ENCODE measurements around the gene PER1. TPM values are rescaled to one million over a fixed set of nuclear protein-coding genes. Genes with fewer than 3 reads are reported as not detected.

Gene PER1
- total RNA-seq, 1 experiment from 2014 or later, result 47.1 TPM

- no peak for TF ChIP-seq CTCF (conservative IDR thresholded peaks at IDR 0.05; ENCODE audit: low read depth, low read length)
- no peak for TF ChIP-seq EZH2 (IDR thresholded peaks at IDR 0.05; ENCODE audit: borderline replicate concordance, low read depth, low read length, poor library complexity, severe bottlenecking)
- intact Hi-C loops (cut with micrococcal nuclease; ENCODE audit: unreplicated experiment), result no loop called here
- ChIA-PET CTCF (no interaction called here), POLR2A (ENCODE audit: low non-redundant PET) (no interaction called here)
- peaks cover 63% of the 10 kb centered on the region for H3K36me3 ChIP-seq (ENCODE audit: insufficient read depth, low read length, poor library complexity, severe bottlenecking)
- BruUV-seq (replicated peaks), result no TSS peak
- H3K27me3 ChIP-seq (replicated peaks; ENCODE audit: insufficient read depth, low read depth, low read length, poor library complexity), result no peaks in the 10 kb centered on the region
- H3K4me3 ChIP-seq (ENCODE audit: low read depth, low read length, poor library complexity, severe bottlenecking), result no peak overlapping the region
- no peaks in the 10 kb centered on the region for H3K9me3 ChIP-seq (ENCODE audit: low read depth, low read length, poor library complexity, severe bottlenecking)
- no peaks in the 10 kb centered on the region for H3K4me1 ChIP-seq (ENCODE audit: insufficient read depth, low read length, poor library complexity, severe bottlenecking)
- no peak for DNase-seq (ENCODE audit: low spot score)
- no peak overlapping the region for H3K27ac ChIP-seq (ENCODE audit: low read depth, low read length, poor library complexity, severe bottlenecking)
These were observed 9.2 kb downstream of the PER1 start for GRCh38 chr17:8142887-8143580.

GRCh38 chr17:8142158-8142886 lies 9.9 kb downstream of the PER1 start:
- Histone ChIP-seq H3K36me3 (ENCODE audit: insufficient read depth, low read length, poor library complexity, severe bottlenecking) (peaks cover 57% of the 10 kb centered on the region), H3K27me3 (replicated peaks; ENCODE audit: insufficient read depth, low read depth, low read length, poor library complexity) (no peaks in the 10 kb centered on the region), H3K4me3 (ENCODE audit: low read depth, low read length, poor library complexity, severe bottlenecking) (no peak overlapping the region), H3K9me3 (ENCODE audit: low read depth, low read length, poor library complexity, severe bottlenecking) (no peaks in the 10 kb centered on the region), H3K27ac (ENCODE audit: low read depth, low read length, poor library complexity, severe bottlenecking) (no peak overlapping the region), H3K4me1 (ENCODE audit: insufficient read depth, low read length, poor library complexity, severe bottlenecking) (no peaks in the 10 kb centered on the region)
- ChIA-PET CTCF (no interaction called here), POLR2A (ENCODE audit: low non-redundant PET) (no interaction called here)
- BruUV-seq (replicated peaks), result no TSS peak
- no peak for TF ChIP-seq CTCF (conservative IDR thresholded peaks at IDR 0.05; ENCODE audit: low read depth, low read length)
- no peak for TF ChIP-seq EZH2 (IDR thresholded peaks at IDR 0.05; ENCODE audit: borderline replicate concordance, low read depth, low read length, poor library complexity, severe bottlenecking)
- intact Hi-C loops (cut with micrococcal nuclease; ENCODE audit: unreplicated experiment), result no loop called here
- no peak for DNase-seq (ENCODE audit: low spot score)

GRCh38 chr17:8141741-8142140 lies 10.5 kb downstream of the PER1 start:
- POLR2A ChIA-PET (ENCODE audit: low non-redundant PET), result no interaction called here
- CTCF ChIA-PET, result no interaction called here
- H3K4me3 ChIP-seq (ENCODE audit: low read depth, low read length, poor library complexity, severe bottlenecking), result no peak overlapping the region
- intact Hi-C loops (cut with micrococcal nuclease; ENCODE audit: unreplicated experiment), result no loop called here
- BruUV-seq (replicated peaks), result no TSS peak
- no peak for DNase-seq (ENCODE audit: low spot score)
- H3K27ac ChIP-seq (ENCODE audit: low read depth, low read length, poor library complexity, severe bottlenecking), result no peak overlapping the region
- H3K9me3 ChIP-seq (ENCODE audit: low read depth, low read length, poor library complexity, severe bottlenecking), result no peaks in the 10 kb centered on the region
- peaks cover 51% of the 10 kb centered on the region for H3K36me3 ChIP-seq (ENCODE audit: insufficient read depth, low read length, poor library complexity, severe bottlenecking)
- no peaks in the 10 kb centered on the region for H3K27me3 ChIP-seq (replicated peaks; ENCODE audit: insufficient read depth, low read depth, low read length, poor library complexity)
- no peaks in the 10 kb centered on the region for H3K4me1 ChIP-seq (ENCODE audit: insufficient read depth, low read length, poor library complexity, severe bottlenecking)
- TF ChIP-seq EZH2 (IDR thresholded peaks at IDR 0.05; ENCODE audit: borderline replicate concordance, low read depth, low read length, poor library complexity, severe bottlenecking) (no peak), CTCF (conservative IDR thresholded peaks at IDR 0.05; ENCODE audit: low read depth, low read length) (no peak)

All from A673 (cell line).